Measurements from ENCODE around the gene KMT2A.

- no peak for TF ChIP-seq EGR1 (IDR thresholded peaks at IDR 0.05)
- TF ChIP-seq ZBTB7A (IDR thresholded peaks at IDR 0.05; ENCODE audit: low read depth), result no peak
- no peak for TF ChIP-seq USF1 (IDR thresholded peaks at IDR 0.05)
- TF ChIP-seq REST (IDR thresholded peaks at IDR 0.05; ENCODE audit: low read depth), result no peak
- no peak for TF ChIP-seq NFIC (IDR thresholded peaks at IDR 0.05)
- no peak for TF ChIP-seq FOXM1 (IDR thresholded peaks at IDR 0.05; ENCODE audit: borderline replicate concordance, low read depth)
These were observed 83.3 kb downstream of the KMT2A start for GRCh38 chr11:118519549-118519948.

All from Ishikawa (cell line).